GM23338 (cell line): Measurements from ENCODE around the gene CD82.

ENCODE experiments used
- EZH2phosphoT487 ChIP-seq: fragments of 200-600 bp; sonication (generic); IDR thresholded peaks from one replicate; pipeline ENCODE4 v1.8.1; 2018; ENCODE audit warnings: antibody characterized with exemption; ENCODE audit not compliant: unreplicated experiment
- TF ChIP-seq, protein P1 (sequence below): IDR thresholded peaks from 2 replicates; pipeline ENCODE4 v1.6.1; 2016; ENCODE audit warnings: antibody characterized with exemption

DNA sequence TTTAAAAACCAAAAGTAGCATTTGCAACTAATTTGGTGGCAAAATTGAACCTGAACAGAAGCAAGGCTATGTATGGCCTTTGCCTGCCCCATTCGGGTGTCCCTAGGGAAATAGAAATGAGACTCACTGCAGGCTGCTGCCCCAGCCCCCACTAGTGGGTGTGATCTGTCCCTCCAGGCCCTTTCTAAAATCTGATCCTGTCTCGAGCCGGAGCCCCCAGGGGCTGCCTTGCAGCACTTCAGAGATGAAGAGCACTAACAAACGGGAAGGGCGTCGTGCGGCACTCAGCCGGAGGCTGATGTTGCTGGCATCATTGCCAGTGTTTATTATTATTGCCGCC, 43.2 kb downstream of the CD82 start:
- TF ChIP-seq EZH2phosphoT487, result no peak
- TF ChIP-seq, protein P1, sequence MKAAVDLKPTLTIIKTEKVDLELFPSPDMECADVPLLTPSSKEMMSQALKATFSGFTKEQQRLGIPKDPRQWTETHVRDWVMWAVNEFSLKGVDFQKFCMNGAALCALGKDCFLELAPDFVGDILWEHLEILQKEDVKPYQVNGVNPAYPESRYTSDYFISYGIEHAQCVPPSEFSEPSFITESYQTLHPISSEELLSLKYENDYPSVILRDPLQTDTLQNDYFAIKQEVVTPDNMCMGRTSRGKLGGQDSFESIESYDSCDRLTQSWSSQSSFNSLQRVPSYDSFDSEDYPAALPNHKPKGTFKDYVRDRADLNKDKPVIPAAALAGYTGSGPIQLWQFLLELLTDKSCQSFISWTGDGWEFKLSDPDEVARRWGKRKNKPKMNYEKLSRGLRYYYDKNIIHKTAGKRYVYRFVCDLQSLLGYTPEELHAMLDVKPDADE, result no peak
